Hepatocyte (in vitro differentiated cells): Measurements from ENCODE around the gene CATSPERD. TPM values are rescaled to one million over a fixed set of nuclear protein-coding genes. Genes with fewer than 3 reads are reported as not detected.

Source experiments
- DNase-seq: peaks from one replicate; pipeline ENCODE4 v3.0.0-alpha.2; 2016; ENCODE audit warnings: low spot score
- H2AFZ ChIP-seq: fragments of 200-600 bp; sonication (generic); 2 replicates; pipeline ENCODE4 v1.6.0; 2016; ENCODE audit warnings: antibody characterized with exemption, mild to moderate bottlenecking
- H3K27ac ChIP-seq: fragments of 200-600 bp; sonication (generic); 2 replicates; pipeline ENCODE4 v1.5.1; 2016; ENCODE audit warnings: mild to moderate bottlenecking
- H3K27me3 ChIP-seq: fragments of 200-600 bp; sonication (generic); 2 replicates; pipeline ENCODE4 v1.6.1; 2016
- H3K36me3 ChIP-seq: fragments of 200-600 bp; sonication (generic); replicated peaks from 2 replicates; pipeline ENCODE4 v1.5.1; 2016; ENCODE audit warnings: low read depth; ENCODE audit not compliant: insufficient read depth
- H3K4me1 ChIP-seq: fragments of 200-600 bp; sonication (generic); 2 replicates; pipeline ENCODE4 v1.5.1; 2016; ENCODE audit warnings: mild to moderate bottlenecking, moderate library complexity; ENCODE audit not compliant: insufficient read depth
- H3K4me2 ChIP-seq: fragments of 200-600 bp; sonication (generic); 2 replicates; pipeline ENCODE4 v1.6.0; 2016
- H3K4me3 ChIP-seq: fragments of 200-600 bp; sonication (generic); 2 replicates; pipeline ENCODE4 v1.5.1; 2016; ENCODE audit warnings: mild to moderate bottlenecking
- H3K79me2 ChIP-seq: fragments of 200-600 bp; sonication (generic); 2 replicates; pipeline ENCODE4 v1.6.0; 2017; ENCODE audit warnings: mild to moderate bottlenecking
- H3K9me2 ChIP-seq: fragments of 200-600 bp; sonication (generic); replicated peaks from 2 replicates; pipeline ENCODE4 v1.6.0; 2017; ENCODE audit warnings: mild to moderate bottlenecking; ENCODE audit not compliant: insufficient read depth
- H3K9me3 ChIP-seq: fragments of 200-600 bp; sonication (generic); 2 replicates; pipeline ENCODE4 v1.5.1; 2016; ENCODE audit warnings: low read depth, mild to moderate bottlenecking
- H4K20me1 ChIP-seq: fragments of 200-600 bp; sonication (generic); 2 replicates; pipeline ENCODE4 v1.6.0; 2016; ENCODE audit warnings: mild to moderate bottlenecking; ENCODE audit not compliant: insufficient read depth, poor library complexity, severe bottlenecking
- EZH2 ChIP-seq: fragments of 200-600 bp; sonication (generic); IDR thresholded peaks from 2 replicates; pipeline ENCODE4 v1.6.1; 2016; ENCODE audit warnings: antibody characterized with exemption, mild to moderate bottlenecking, borderline replicate concordance
- EZH2phosphoT487 ChIP-seq: fragments of 200-600 bp; sonication (generic); IDR thresholded peaks from one replicate; pipeline ENCODE4 v1.6.1; 2018; ENCODE audit warnings: antibody characterized with exemption, mild to moderate bottlenecking, low read depth, moderate library complexity; ENCODE audit not compliant: unreplicated experiment, severe bottlenecking
- WGBS: methylation state at CpG from one replicate; pipeline ENCODE4 v1.1.6; 2016; ENCODE audit warnings: low lambda C conversion rate; ENCODE audit errors: missing lambda C conversion rate; 5-methylcytosine and 5-hydroxymethylcytosine counted together
- polyA plus RNA-seq: library from polyadenylated mRNA; unstranded; fragments of >200 nt; fragmentation: Nextera tagmentation; extraction: Ambion mirVana; gene quantifications from 2 replicates; pipeline ENCODE4 v1.2.1, GENCODE V29; 2016
- total RNA-seq: library from RNA; depleted of rRNA; stranded (reverse); fragments of >200 nt; gene quantifications from 2 replicates; pipeline ENCODE4 v1.2.3, GENCODE V29; 2014
- TF ChIP-seq, protein P1 (sequence below): fragments of 200-600 bp; sonication (generic); IDR thresholded peaks from 2 replicates; pipeline ENCODE4 v1.5.1; 2016; ENCODE audit warnings: antibody characterized with exemption, mild to moderate bottlenecking; ENCODE audit not compliant: poor library complexity

Gene CATSPERD
- total and polyA plus RNA-seq, 2 experiments from 2014 or later, result not detected

GRCh38 chr19:5814123-5814851, 93.8 kb downstream of the CATSPERD start:
- WGBS, result 81% methylated on average over 9 of the region's 9 CpGs
- no peaks in the 10 kb centered on the region for H3K36me3 ChIP-seq
- H3K9me2 ChIP-seq, result no peaks in the 10 kb centered on the region
- H3K4me2 ChIP-seq, result no peak overlapping the region
- no peak overlapping the region for H3K27ac ChIP-seq
- H3K4me3 ChIP-seq, result no peak overlapping the region
- H3K9me3 ChIP-seq, result no peaks in the 10 kb centered on the region
- DNase-seq, result no peak
- H3K79me2 ChIP-seq, result no peaks in the 10 kb centered on the region
- H4K20me1 ChIP-seq, result no peaks in the 10 kb centered on the region
- H2AFZ ChIP-seq, result no peak overlapping the region
- H3K27me3 ChIP-seq, result no peaks in the 10 kb centered on the region
- no peaks in the 10 kb centered on the region for H3K4me1 ChIP-seq
- TF ChIP-seq, protein P1, sequence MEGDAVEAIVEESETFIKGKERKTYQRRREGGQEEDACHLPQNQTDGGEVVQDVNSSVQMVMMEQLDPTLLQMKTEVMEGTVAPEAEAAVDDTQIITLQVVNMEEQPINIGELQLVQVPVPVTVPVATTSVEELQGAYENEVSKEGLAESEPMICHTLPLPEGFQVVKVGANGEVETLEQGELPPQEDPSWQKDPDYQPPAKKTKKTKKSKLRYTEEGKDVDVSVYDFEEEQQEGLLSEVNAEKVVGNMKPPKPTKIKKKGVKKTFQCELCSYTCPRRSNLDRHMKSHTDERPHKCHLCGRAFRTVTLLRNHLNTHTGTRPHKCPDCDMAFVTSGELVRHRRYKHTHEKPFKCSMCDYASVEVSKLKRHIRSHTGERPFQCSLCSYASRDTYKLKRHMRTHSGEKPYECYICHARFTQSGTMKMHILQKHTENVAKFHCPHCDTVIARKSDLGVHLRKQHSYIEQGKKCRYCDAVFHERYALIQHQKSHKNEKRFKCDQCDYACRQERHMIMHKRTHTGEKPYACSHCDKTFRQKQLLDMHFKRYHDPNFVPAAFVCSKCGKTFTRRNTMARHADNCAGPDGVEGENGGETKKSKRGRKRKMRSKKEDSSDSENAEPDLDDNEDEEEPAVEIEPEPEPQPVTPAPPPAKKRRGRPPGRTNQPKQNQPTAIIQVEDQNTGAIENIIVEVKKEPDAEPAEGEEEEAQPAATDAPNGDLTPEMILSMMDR, result no peak
- TF ChIP-seq EZH2phosphoT487, result no peak
- TF ChIP-seq EZH2, result no peak

GRCh38 chr19:5814852-5815246, 94.4 kb downstream of the CATSPERD start:
- TF ChIP-seq, protein P1, result no peak
- no peak for TF ChIP-seq EZH2
- TF ChIP-seq EZH2phosphoT487, result no peak
- H4K20me1 ChIP-seq, result no peaks in the 10 kb centered on the region
- H3K27ac ChIP-seq, result no peak overlapping the region
- no peak overlapping the region for H3K4me2 ChIP-seq
- WGBS, result 86% methylated on average over 11 of the region's 11 CpGs
- no peaks in the 10 kb centered on the region for H3K27me3 ChIP-seq
- H3K4me1 ChIP-seq, result no peaks in the 10 kb centered on the region
- H3K9me3 ChIP-seq, result no peaks in the 10 kb centered on the region
- H3K79me2 ChIP-seq, result no peaks in the 10 kb centered on the region
- H3K9me2 ChIP-seq, result no peaks in the 10 kb centered on the region
- DNase-seq, result no peak
- no peak overlapping the region for H2AFZ ChIP-seq
- no peaks in the 10 kb centered on the region for H3K36me3 ChIP-seq
- H3K4me3 ChIP-seq, result no peak overlapping the region

DNA sequence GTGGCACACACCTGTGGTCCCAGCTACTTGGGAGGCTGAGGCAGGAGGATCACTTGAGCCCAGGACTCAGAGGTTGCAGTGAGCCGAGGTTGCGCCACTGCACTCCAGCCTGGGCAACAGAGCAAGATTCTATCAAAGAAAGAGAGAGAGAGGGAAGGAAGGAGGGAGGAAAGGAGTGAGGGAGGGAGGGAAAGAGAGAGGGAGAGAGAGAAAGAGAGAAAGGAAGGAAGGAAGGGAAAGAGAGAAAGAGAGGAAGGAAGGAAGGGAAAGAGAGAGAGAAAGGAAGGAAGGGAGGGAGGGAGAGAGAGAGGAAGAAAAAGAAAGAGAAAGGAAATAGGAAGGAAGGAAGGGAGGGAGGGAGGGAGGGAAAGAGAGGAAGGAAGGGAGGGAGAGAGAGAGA, 96.8 kb downstream of the CATSPERD start:
- no peaks in the 10 kb centered on the region for H3K9me3 ChIP-seq
- no peak overlapping the region for H3K4me2 ChIP-seq
- H3K79me2 ChIP-seq, result no peaks in the 10 kb centered on the region
- no peaks in the 10 kb centered on the region for H3K36me3 ChIP-seq
- no peaks in the 10 kb centered on the region for H3K9me2 ChIP-seq
- 96% methylated on average over 2 of the region's 2 CpGs for WGBS
- H3K27me3 ChIP-seq, result no peaks in the 10 kb centered on the region
- H2AFZ ChIP-seq, result no peak overlapping the region
- no peak overlapping the region for H3K27ac ChIP-seq
- H3K4me1 ChIP-seq, result no peaks in the 10 kb centered on the region
- H3K4me3 ChIP-seq, result no peak overlapping the region
- TF ChIP-seq EZH2 (no peak), EZH2phosphoT487 (no peak)
- TF ChIP-seq, protein P1, result no peak
- no peaks in the 10 kb centered on the region for H4K20me1 ChIP-seq
- no peak for DNase-seq
